GM23338 (cell line): ENCODE measurements around the gene KLHDC8B. TPM values are rescaled to one million over a fixed set of nuclear protein-coding genes. Genes with fewer than 3 reads are reported as not detected.

Source experiments
- ATAC-seq: fragments of 200-7000 bp; cut with Tn5 transposase; 3 replicates; pipeline ENCODE4 v1.9.1; 2020
- DNase-seq: peaks from one replicate; pipeline ENCODE4 v3.0.0-alpha.2; 2015; ENCODE audit warnings: low spot score
- H2AFZ ChIP-seq: fragments of 200-600 bp; sonication (generic); 2 replicates; pipeline ENCODE4 v1.8.0; 2016; ENCODE audit warnings: antibody characterized with exemption, mild to moderate bottlenecking, moderate library complexity
- H3F3A ChIP-seq: fragments of 200-600 bp; sonication (generic); replicated peaks from 2 replicates; pipeline ENCODE4 v1.8.0; 2017; ENCODE audit warnings: antibody characterized with exemption, mixed run types, low read depth
- H3K27ac ChIP-seq: fragments of 200-600 bp; sonication (generic); 2 replicates; pipeline ENCODE4 v1.6.1; 2016; ENCODE audit warnings: low read depth
- H3K27me3 ChIP-seq: fragments of 200-600 bp; sonication (generic); 2 replicates; pipeline ENCODE4 v1.8.0; 2016; ENCODE audit warnings: mild to moderate bottlenecking, mixed run types, moderate library complexity; ENCODE audit not compliant: insufficient read depth
- H3K36me3 ChIP-seq: fragments of 200-600 bp; sonication (generic); 2 replicates; pipeline ENCODE4 v1.8.0; 2016; ENCODE audit warnings: mild to moderate bottlenecking; ENCODE audit not compliant: insufficient read depth
- H3K4me1 ChIP-seq: fragments of 200-600 bp; sonication (generic); 2 replicates; pipeline ENCODE4 v1.8.0; 2016; ENCODE audit warnings: mild to moderate bottlenecking, moderate library complexity; ENCODE audit not compliant: insufficient read depth
- H3K4me2 ChIP-seq: fragments of 200-600 bp; sonication (generic); 2 replicates; pipeline ENCODE4 v1.7.1; 2017; ENCODE audit warnings: mixed run types
- H3K4me3 ChIP-seq: fragments of 200-600 bp; sonication (generic); 2 replicates; pipeline ENCODE4 v1.6.1; 2016; ENCODE audit warnings: mixed run types
- H3K79me2 ChIP-seq: fragments of 200-600 bp; sonication (generic); replicated peaks from 2 replicates; pipeline ENCODE4 v1.8.0; 2017; ENCODE audit warnings: mild to moderate bottlenecking; ENCODE audit not compliant: insufficient read depth
- H3K9me2 ChIP-seq: fragments of 200-600 bp; sonication (generic); 2 replicates; pipeline ENCODE4 v1.8.0; 2017; ENCODE audit not compliant: insufficient read depth
- H4K20me1 ChIP-seq: fragments of 200-600 bp; sonication (generic); replicated peaks from 2 replicates; pipeline ENCODE4 v1.8.0; 2017; ENCODE audit warnings: mild to moderate bottlenecking; ENCODE audit not compliant: insufficient read depth
- H3K27ac Mint-ChIP-seq: 2 replicates; pipeline ENCODE4 v1.8.0; 2020; ENCODE audit warnings: inconsistent platforms, mild to moderate bottlenecking, moderate library complexity, mixed read lengths
- H3K27me3 Mint-ChIP-seq: 3 replicates; pipeline ENCODE4 v1.8.0; 2022; ENCODE audit warnings: low read depth, mild to moderate bottlenecking, moderate library complexity, mixed read lengths, inconsistent platforms; ENCODE audit not compliant: insufficient read depth, poor library complexity
- H3K36me3 Mint-ChIP-seq: 3 replicates; pipeline ENCODE4 v1.8.0; 2021; ENCODE audit warnings: low read depth, mild to moderate bottlenecking, inconsistent platforms, moderate library complexity, mixed read lengths
- H3K4me1 Mint-ChIP-seq: 3 replicates; pipeline ENCODE4 v1.8.0; 2020; ENCODE audit warnings: mild to moderate bottlenecking, inconsistent platforms, mixed read lengths
- H3K4me3 Mint-ChIP-seq: 3 replicates; pipeline ENCODE4 v1.8.0; 2021; ENCODE audit warnings: moderate library complexity, mild to moderate bottlenecking, inconsistent platforms, mixed read lengths
- H3K9me3 Mint-ChIP-seq: 3 replicates; pipeline ENCODE4 v1.8.0; 2020; ENCODE audit warnings: moderate library complexity, mild to moderate bottlenecking, inconsistent platforms, mixed read lengths
- CREB1 ChIP-seq: fragments of 250-450 bp; sonication (Bioruptor Pico); IDR thresholded peaks from 2 replicates; pipeline ENCODE4 v1.5.0; 2020; ENCODE audit warnings: low read depth, mild to moderate bottlenecking, moderate library complexity
- ETS1 ChIP-seq: IDR thresholded peaks from 2 replicates; pipeline ENCODE4 v1.6.1; 2016; ENCODE audit warnings: antibody characterized with exemption
- EZH2 ChIP-seq: fragments of 200-600 bp; sonication (generic); IDR thresholded peaks from one replicate; pipeline ENCODE4 v1.8.0; 2017; ENCODE audit warnings: antibody characterized with exemption, mild to moderate bottlenecking, low read depth; ENCODE audit not compliant: unreplicated experiment
- EZH2phosphoT487 ChIP-seq: fragments of 200-600 bp; sonication (generic); IDR thresholded peaks from one replicate; pipeline ENCODE4 v1.8.1; 2018; ENCODE audit warnings: antibody characterized with exemption; ENCODE audit not compliant: unreplicated experiment
- JUNB ChIP-seq: IDR thresholded peaks from one replicate; pipeline ENCODE4 v1.6.1; 2016; ENCODE audit warnings: antibody characterized with exemption; ENCODE audit not compliant: unreplicated experiment
- NANOG ChIP-seq: IDR thresholded peaks from 2 replicates; pipeline ENCODE4 v1.6.1; 2016; ENCODE audit warnings: antibody characterized with exemption, borderline replicate concordance
- POLR2AphosphoS5 ChIP-seq: IDR thresholded peaks from 2 replicates; pipeline ENCODE4 v1.6.1; 2016; ENCODE audit warnings: antibody characterized with exemption, low read depth
- STAT1 ChIP-seq: IDR thresholded peaks from one replicate; pipeline ENCODE4 v1.6.1; 2016; ENCODE audit warnings: antibody characterized with exemption; ENCODE audit not compliant: unreplicated experiment
- ZNF114 ChIP-seq: fragments of 250-450 bp; sonication (Bioruptor Pico); IDR thresholded peaks from 2 replicates; pipeline ENCODE4 v1.5.0; 2020; ENCODE audit warnings: mild to moderate bottlenecking, moderate library complexity
- ZNF331 ChIP-seq: fragments of 250-450 bp; sonication (Bioruptor Pico); IDR thresholded peaks from 2 replicates; pipeline ENCODE4 v1.5.0; 2020; ENCODE audit warnings: low read depth, mild to moderate bottlenecking, moderate library complexity
- polyA plus RNA-seq: library from polyadenylated mRNA; unstranded; fragments of >200 nt; fragmentation: Nextera tagmentation; extraction: Ambion mirVana; gene quantifications from 2 replicates; pipeline ENCODE4 v1.2.1, GENCODE V29; 2016
- total RNA-seq: library from RNA; depleted of rRNA; stranded (reverse); fragments of >200 nt; shearing (Covaris generic); gene quantifications from 2 replicates; pipeline ENCODE4 v1.2.3, GENCODE V29; 2014
- TF ChIP-seq, protein P1 (sequence below): IDR thresholded peaks from one replicate; pipeline ENCODE4 v1.6.1; 2018; ENCODE audit warnings: antibody characterized with exemption; ENCODE audit not compliant: unreplicated experiment
- TF ChIP-seq, protein P2 (sequence below), 2 experiments: fragments of 200-600 bp in 1 of 2; sonication (generic) in 1 of 2; conservative IDR thresholded peaks; 2 replicates each; pipeline versions ENCODE4 v1.5.1 to v1.6.1; 2016 to 2017; ENCODE audit warnings: antibody characterized with exemption in 2 of 2, low read depth in 2 of 2, mild to moderate bottlenecking in 2 of 2, moderate library complexity in 1 of 2
- TF ChIP-seq, protein P3 (sequence below): fragments of 250-450 bp; sonication (Bioruptor Pico); IDR thresholded peaks from 2 replicates; pipeline ENCODE4 v1.5.0; 2020; ENCODE audit warnings: mild to moderate bottlenecking, moderate library complexity

The KLHDC8B gene
- total and polyA plus RNA-seq, 2 experiments from 2014 or later = 4.7 to 11.1 TPM

DNA sequence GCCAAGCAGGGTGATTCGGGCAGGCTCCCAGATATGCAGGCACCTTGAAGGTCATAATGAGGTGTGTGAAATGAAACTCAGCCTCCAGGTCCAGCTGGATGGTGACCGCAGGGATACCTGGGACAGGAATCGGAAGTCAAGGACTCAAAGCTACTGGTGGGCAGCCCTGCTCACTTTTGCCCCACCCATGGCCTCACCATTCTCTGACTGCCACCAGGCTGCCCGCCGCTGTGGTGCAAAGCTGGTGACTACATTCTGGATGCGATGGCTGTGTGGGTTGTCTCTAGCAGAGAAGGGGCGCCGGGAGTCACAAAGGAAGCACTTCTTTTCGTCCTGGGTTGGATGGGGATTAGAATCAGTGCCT lies 39.3 kb upstream of the KLHDC8B start:
- H3K27me3 Mint-ChIP-seq = peaks cover 2% of the 10 kb centered on the region
- ATAC-seq (no peak), DNase-seq (no peak)
- peak overlapping the region; percentile 100 for H3K4me2 ChIP-seq
- H3K4me1 ChIP-seq = peaks cover 7% of the 10 kb centered on the region; the same call in 1 of the 2 replicates
- H3K9me3 Mint-ChIP-seq = no peaks in the 10 kb centered on the region; the same call in 2 of the 3 replicates
- peak overlapping the region; percentile 97 for H3K4me3 ChIP-seq
- H2AFZ ChIP-seq = peak overlapping the region; percentile 96
- peak overlapping the region; percentile 88 for H3K4me3 Mint-ChIP-seq
- H3K4me1 Mint-ChIP-seq = peaks cover 15% of the 10 kb centered on the region
- H3K36me3 ChIP-seq = no peaks in the 10 kb centered on the region
- H4K20me1 ChIP-seq = no peaks in the 10 kb centered on the region
- TF ChIP-seq EZH2 (no peak), ETS1 (no peak), ZNF331 (CRISPR knock-in tag) (no peak), POLR2AphosphoS5 (no peak), NANOG (no peak), STAT1 (no peak), CREB1 (CRISPR knock-in tag) (no peak), JUNB (no peak), EZH2phosphoT487 (no peak), ZNF114 (CRISPR knock-in tag) (no peak)
- TF ChIP-seq, protein P1, sequence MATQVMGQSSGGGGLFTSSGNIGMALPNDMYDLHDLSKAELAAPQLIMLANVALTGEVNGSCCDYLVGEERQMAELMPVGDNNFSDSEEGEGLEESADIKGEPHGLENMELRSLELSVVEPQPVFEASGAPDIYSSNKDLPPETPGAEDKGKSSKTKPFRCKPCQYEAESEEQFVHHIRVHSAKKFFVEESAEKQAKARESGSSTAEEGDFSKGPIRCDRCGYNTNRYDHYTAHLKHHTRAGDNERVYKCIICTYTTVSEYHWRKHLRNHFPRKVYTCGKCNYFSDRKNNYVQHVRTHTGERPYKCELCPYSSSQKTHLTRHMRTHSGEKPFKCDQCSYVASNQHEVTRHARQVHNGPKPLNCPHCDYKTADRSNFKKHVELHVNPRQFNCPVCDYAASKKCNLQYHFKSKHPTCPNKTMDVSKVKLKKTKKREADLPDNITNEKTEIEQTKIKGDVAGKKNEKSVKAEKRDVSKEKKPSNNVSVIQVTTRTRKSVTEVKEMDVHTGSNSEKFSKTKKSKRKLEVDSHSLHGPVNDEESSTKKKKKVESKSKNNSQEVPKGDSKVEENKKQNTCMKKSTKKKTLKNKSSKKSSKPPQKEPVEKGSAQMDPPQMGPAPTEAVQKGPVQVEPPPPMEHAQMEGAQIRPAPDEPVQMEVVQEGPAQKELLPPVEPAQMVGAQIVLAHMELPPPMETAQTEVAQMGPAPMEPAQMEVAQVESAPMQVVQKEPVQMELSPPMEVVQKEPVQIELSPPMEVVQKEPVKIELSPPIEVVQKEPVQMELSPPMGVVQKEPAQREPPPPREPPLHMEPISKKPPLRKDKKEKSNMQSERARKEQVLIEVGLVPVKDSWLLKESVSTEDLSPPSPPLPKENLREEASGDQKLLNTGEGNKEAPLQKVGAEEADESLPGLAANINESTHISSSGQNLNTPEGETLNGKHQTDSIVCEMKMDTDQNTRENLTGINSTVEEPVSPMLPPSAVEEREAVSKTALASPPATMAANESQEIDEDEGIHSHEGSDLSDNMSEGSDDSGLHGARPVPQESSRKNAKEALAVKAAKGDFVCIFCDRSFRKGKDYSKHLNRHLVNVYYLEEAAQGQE = no peak
- TF ChIP-seq, protein P2, sequence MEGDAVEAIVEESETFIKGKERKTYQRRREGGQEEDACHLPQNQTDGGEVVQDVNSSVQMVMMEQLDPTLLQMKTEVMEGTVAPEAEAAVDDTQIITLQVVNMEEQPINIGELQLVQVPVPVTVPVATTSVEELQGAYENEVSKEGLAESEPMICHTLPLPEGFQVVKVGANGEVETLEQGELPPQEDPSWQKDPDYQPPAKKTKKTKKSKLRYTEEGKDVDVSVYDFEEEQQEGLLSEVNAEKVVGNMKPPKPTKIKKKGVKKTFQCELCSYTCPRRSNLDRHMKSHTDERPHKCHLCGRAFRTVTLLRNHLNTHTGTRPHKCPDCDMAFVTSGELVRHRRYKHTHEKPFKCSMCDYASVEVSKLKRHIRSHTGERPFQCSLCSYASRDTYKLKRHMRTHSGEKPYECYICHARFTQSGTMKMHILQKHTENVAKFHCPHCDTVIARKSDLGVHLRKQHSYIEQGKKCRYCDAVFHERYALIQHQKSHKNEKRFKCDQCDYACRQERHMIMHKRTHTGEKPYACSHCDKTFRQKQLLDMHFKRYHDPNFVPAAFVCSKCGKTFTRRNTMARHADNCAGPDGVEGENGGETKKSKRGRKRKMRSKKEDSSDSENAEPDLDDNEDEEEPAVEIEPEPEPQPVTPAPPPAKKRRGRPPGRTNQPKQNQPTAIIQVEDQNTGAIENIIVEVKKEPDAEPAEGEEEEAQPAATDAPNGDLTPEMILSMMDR (conservative IDR thresholded peaks at IDR 0.05; ENCODE audit: low read depth in 2 of 2) = no peak
- TF ChIP-seq, protein P3, sequence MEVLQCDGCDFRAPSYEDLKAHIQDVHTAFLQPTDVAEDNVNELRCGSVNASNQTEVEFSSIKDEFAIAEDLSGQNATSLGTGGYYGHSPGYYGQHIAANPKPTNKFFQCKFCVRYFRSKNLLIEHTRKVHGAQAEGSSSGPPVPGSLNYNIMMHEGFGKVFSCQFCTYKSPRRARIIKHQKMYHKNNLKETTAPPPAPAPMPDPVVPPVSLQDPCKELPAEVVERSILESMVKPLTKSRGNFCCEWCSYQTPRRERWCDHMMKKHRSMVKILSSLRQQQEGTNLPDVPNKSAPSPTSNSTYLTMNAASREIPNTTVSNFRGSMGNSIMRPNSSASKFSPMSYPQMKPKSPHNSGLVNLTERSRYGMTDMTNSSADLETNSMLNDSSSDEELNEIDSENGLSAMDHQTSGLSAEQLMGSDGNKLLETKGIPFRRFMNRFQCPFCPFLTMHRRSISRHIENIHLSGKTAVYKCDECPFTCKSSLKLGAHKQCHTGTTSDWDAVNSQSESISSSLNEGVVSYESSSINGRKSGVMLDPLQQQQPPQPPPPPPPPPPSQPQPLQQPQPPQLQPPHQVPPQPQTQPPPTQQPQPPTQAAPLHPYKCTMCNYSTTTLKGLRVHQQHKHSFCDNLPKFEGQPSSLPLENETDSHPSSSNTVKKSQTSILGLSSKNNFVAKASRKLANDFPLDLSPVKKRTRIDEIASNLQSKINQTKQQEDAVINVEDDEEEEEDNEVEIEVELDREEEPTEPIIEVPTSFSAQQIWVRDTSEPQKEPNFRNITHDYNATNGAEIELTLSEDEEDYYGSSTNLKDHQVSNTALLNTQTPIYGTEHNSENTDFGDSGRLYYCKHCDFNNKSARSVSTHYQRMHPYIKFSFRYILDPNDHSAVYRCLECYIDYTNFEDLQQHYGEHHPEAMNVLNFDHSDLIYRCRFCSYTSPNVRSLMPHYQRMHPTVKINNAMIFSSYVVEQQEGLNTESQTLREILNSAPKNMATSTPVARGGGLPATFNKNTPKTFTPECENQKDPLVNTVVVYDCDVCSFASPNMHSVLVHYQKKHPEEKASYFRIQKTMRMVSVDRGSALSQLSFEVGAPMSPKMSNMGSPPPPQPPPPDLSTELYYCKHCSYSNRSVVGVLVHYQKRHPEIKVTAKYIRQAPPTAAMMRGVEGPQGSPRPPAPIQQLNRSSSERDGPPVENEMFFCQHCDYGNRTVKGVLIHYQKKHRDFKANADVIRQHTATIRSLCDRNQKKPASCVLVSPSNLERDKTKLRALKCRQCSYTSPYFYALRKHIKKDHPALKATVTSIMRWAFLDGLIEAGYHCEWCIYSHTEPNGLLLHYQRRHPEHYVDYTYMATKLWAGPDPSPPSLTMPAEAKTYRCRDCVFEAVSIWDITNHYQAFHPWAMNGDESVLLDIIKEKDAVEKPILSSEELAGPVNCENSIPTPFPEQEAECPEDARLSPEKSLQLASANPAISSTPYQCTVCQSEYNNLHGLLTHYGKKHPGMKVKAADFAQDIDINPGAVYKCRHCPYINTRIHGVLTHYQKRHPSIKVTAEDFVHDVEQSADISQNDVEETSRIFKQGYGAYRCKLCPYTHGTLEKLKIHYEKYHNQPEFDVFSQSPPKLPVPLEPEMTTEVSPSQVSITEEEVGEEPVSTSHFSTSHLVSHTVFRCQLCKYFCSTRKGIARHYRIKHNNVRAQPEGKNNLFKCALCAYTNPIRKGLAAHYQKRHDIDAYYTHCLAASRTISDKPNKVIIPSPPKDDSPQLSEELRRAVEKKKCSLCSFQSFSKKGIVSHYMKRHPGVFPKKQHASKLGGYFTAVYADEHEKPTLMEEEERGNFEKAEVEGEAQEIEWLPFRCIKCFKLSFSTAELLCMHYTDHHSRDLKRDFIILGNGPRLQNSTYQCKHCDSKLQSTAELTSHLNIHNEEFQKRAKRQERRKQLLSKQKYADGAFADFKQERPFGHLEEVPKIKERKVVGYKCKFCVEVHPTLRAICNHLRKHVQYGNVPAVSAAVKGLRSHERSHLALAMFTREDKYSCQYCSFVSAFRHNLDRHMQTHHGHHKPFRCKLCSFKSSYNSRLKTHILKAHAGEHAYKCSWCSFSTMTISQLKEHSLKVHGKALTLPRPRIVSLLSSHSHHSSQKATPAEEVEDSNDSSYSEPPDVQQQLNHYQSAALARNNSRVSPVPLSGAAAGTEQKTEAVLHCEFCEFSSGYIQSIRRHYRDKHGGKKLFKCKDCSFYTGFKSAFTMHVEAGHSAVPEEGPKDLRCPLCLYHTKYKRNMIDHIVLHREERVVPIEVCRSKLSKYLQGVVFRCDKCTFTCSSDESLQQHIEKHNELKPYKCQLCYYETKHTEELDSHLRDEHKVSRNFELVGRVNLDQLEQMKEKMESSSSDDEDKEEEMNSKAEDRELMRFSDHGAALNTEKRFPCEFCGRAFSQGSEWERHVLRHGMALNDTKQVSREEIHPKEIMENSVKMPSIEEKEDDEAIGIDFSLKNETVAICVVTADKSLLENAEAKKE (CRISPR knock-in tag) = no peak
- no peaks in the 10 kb centered on the region for H3F3A ChIP-seq
- H3K27me3 ChIP-seq = no peaks in the 10 kb centered on the region
- H3K9me2 ChIP-seq = no peaks in the 10 kb centered on the region
- H3K36me3 Mint-ChIP-seq = no peaks in the 10 kb centered on the region
- H3K27ac Mint-ChIP-seq = no peak overlapping the region
- no peaks in the 10 kb centered on the region; the same call in 1 of the 2 replicates for H3K79me2 ChIP-seq
- no peak overlapping the region for H3K27ac ChIP-seq
